GM12878 (cell line): ENCODE results near the gene ZNF69. TPM values are rescaled to one million over a fixed set of nuclear protein-coding genes. Genes with fewer than 3 reads are reported as not detected.

Source experiments
- ATAC-seq: fragments of 200-7000 bp; cut with Tn5 transposase; 3 replicates; pipeline ENCODE4 v1.9.1; 2020; ENCODE audit warnings: mild to moderate bottlenecking, moderate library complexity
- BruUV-seq: library from RNA; stranded (reverse); fragments of 400-500 nt; replicated peaks from 2 replicates; lab custom pipeline; 2021; lab: Mats Ljungman, UMichigan
- CTCF ChIA-PET: fragments of 300-600 bp; sonication (Branson Sonifier 250); formaldehyde crosslinking; extraction: SDS; loops from one replicate; lab custom pipeline; 2021; ENCODE audit warnings: inconsistent platforms; lab: Yijun Ruan, JAX
- POLR2A ChIA-PET: fragments of 350-600 bp; formaldehyde crosslinking; extraction: SDS; loops from one replicate; lab custom pipeline; 2021; ENCODE audit warnings: inconsistent platforms; lab: Charles Lee
- RAD21 ChIA-PET: fragments of 300-600 bp; sonication (Branson Sonifier 250); formaldehyde crosslinking; loops from one replicate; lab custom pipeline; 2023; ENCODE audit warnings: antibody characterized with exemption; ENCODE audit not compliant: unreplicated experiment; lab: Charles Lee
- SMC1A ChIA-PET: fragments of 300-600 bp; sonication (Branson Sonifier 250); formaldehyde crosslinking; loops from one replicate; lab custom pipeline; 2023; ENCODE audit not compliant: unreplicated experiment, uncharacterized antibody; lab: Charles Lee
- DNase-seq: peaks from one replicate; pipeline ENCODE4 v3.0.0-alpha.2; 2011; ENCODE audit warnings: low read depth, low spot score
- FAIRE-seq: peaks from 3 replicates; lab custom pipeline; 2011; peaks lifted over from hg19 to GRCh38; lab: Jason Lieb, UNC
- H2AFZ ChIP-seq: 2 replicates; pipeline ENCODE4 v1.6.0; 2011; ENCODE audit warnings: low read depth, low read length, control low read depth; ENCODE audit not compliant: control insufficient read depth
- H3K27ac ChIP-seq: 2 replicates; pipeline ENCODE4 v1.5.1; 2011; ENCODE audit warnings: control low read depth; ENCODE audit not compliant: control insufficient read depth, insufficient read depth
- H3K27me3 ChIP-seq, 2 experiments: replicated peaks in 1 of 2; 2 replicates each; pipeline versions ENCODE4 v1.6.0 to v1.6.1; 2011; ENCODE audit warnings: low read length in 1 of 2; ENCODE audit not compliant: control insufficient read depth in 2 of 2, insufficient read depth in 2 of 2
- H3K36me3 ChIP-seq, 2 experiments: 2 replicates each; pipeline ENCODE4 v1.5.1; 2011; ENCODE audit warnings: low read length in 1 of 2; ENCODE audit not compliant: control insufficient read depth in 2 of 2, insufficient read depth in 2 of 2
- H3K4me1 ChIP-seq: 2 replicates; pipeline ENCODE4 v1.6.1; 2011; ENCODE audit warnings: mild to moderate bottlenecking, low read length, moderate library complexity, mixed read lengths; ENCODE audit not compliant: control insufficient read depth, insufficient read depth
- H3K4me2 ChIP-seq: 2 replicates; pipeline ENCODE4 v1.6.0; 2011; ENCODE audit warnings: control low read depth; ENCODE audit not compliant: control insufficient read depth, insufficient read depth
- H3K4me3 ChIP-seq: fragments of 200-600 bp; sonication (generic); 2 replicates; pipeline ENCODE4 v1.5.1; 2016
- H3K79me2 ChIP-seq: 2 replicates; pipeline ENCODE4 v1.6.0; 2011; ENCODE audit warnings: low read length; ENCODE audit not compliant: control insufficient read depth, insufficient read depth
- H3K9ac ChIP-seq: 2 replicates; pipeline ENCODE4 v1.8.0; 2011; ENCODE audit warnings: low read length, control low read depth, mixed read lengths; ENCODE audit not compliant: control insufficient read depth, insufficient read depth
- H3K9me3 ChIP-seq: replicated peaks from 3 replicates; pipeline ENCODE4 v1.5.1; 2011; ENCODE audit warnings: mild to moderate bottlenecking, low read length; ENCODE audit not compliant: control insufficient read depth, insufficient read depth
- H4K20me1 ChIP-seq: 2 replicates; pipeline ENCODE4 v1.6.0; 2011; ENCODE audit not compliant: control insufficient read depth, insufficient read depth
- ASH2L ChIP-seq: fragments of 300-600, 200-600 bp; sonication (generic); IDR thresholded peaks from 2 replicates; pipeline ENCODE4 v1.6.1; 2017; ENCODE audit warnings: low read depth, mild to moderate bottlenecking, borderline replicate concordance
- BRCA1 ChIP-seq: IDR thresholded peaks from 2 replicates; pipeline ENCODE4 v1.6.1; 2011; ENCODE audit warnings: low read depth, low read length, improper control_type of control experiment
- EED ChIP-seq: sonication (generic); IDR thresholded peaks from 2 replicates; pipeline ENCODE4 v1.6.1; 2016; ENCODE audit warnings: antibody characterized with exemption, low read depth
- EZH2 ChIP-seq: IDR thresholded peaks from 2 replicates; pipeline ENCODE4 v1.6.1; 2012; ENCODE audit warnings: low read depth, mild to moderate bottlenecking, control low read depth, inconsistent platforms, low read length, borderline replicate concordance; ENCODE audit not compliant: control insufficient read depth
- GABPA ChIP-seq: IDR thresholded peaks from 2 replicates; pipeline ENCODE4 v1.6.1; 2014; ENCODE audit warnings: antibody characterized with exemption, low read depth, mild to moderate bottlenecking, inconsistent platforms
- IRF4 ChIP-seq: IDR thresholded peaks from 2 replicates; pipeline ENCODE4 v1.6.1; 2011; ENCODE audit warnings: low read depth, low read length
- MXI1 ChIP-seq: fragments of 150-350 bp; IDR thresholded peaks from 2 replicates; pipeline ENCODE4 v1.6.1; 2011; ENCODE audit warnings: low read depth, mild to moderate bottlenecking, inconsistent platforms, low read length, improper control_type of control experiment
- NFIC ChIP-seq: IDR thresholded peaks from 2 replicates; pipeline ENCODE4 v1.6.1; 2012; ENCODE audit warnings: low read depth, mild to moderate bottlenecking, inconsistent platforms, low read length, moderate library complexity
- PAX5 ChIP-seq: IDR thresholded peaks from 2 replicates; pipeline ENCODE4 v1.6.1; 2011; ENCODE audit warnings: low read depth, low read length, borderline replicate concordance
- POLR2A ChIP-seq: IDR thresholded peaks from 2 replicates; pipeline ENCODE4 v1.6.1; 2011; ENCODE audit warnings: low read depth, mild to moderate bottlenecking, low read length
- POU2F2 ChIP-seq: IDR thresholded peaks from 3 replicates; pipeline ENCODE4 v1.6.1; 2011; ENCODE audit warnings: low read depth, mild to moderate bottlenecking, low read length, borderline replicate concordance
- RAD21 ChIP-seq: IDR thresholded peaks from 2 replicates; pipeline ENCODE4 v1.6.1; 2011; ENCODE audit warnings: mild to moderate bottlenecking, low read depth, low read length, moderate library complexity; ENCODE audit not compliant: insufficient read depth
- TCF3 ChIP-seq: IDR thresholded peaks from 2 replicates; pipeline ENCODE4 v1.6.1; 2012; ENCODE audit warnings: low read depth, mild to moderate bottlenecking, low read length, borderline replicate concordance; ENCODE audit not compliant: insufficient read depth
- ZNF24 ChIP-seq: fragments of 450-650 bp; IDR thresholded peaks from 2 replicates; pipeline ENCODE4 v1.6.1; 2017; ENCODE audit warnings: antibody characterized with exemption, mild to moderate bottlenecking
- ZNF274 ChIP-seq: IDR thresholded peaks from one replicate; pipeline ENCODE4 v1.8.0; 2011; ENCODE audit not compliant: insufficient read length, insufficient read depth
- WGBS: methylation state at CpG from one replicate; pipeline ENCODE4 v1.1.6; 2016; ENCODE audit warnings: low lambda C conversion rate; ENCODE audit not compliant: insufficient replicate concordance, insufficient coverage; ENCODE audit errors: missing lambda C conversion rate; 5-methylcytosine and 5-hydroxymethylcytosine counted together
- in situ Hi-C: fragments of 300-500 bp; cut with MboI; formaldehyde crosslinking; loops from 9 replicates; pipeline ENCODE4 v1.14.3; 2018; ENCODE audit warnings: mixed read lengths
- intact Hi-C: fragments of 100-400 bp; cut with micrococcal nuclease; formaldehyde crosslinking; loops from one replicate; pipeline ENCODE4 v1.14.2; 2022; ENCODE audit not compliant: unreplicated experiment
- polyA plus RNA-seq, 11 experiments: library from polyadenylated mRNA; depleted of rRNA in 4 of 11; unstranded in 6 of 11; stranded (reverse) in 5 of 11; fragments of >200 nt; fragmentation: Nextera tagmentation in 4 of 11; fragmentation: Illumina TruSeq in 1 of 11; extraction: Ambion mirVana in 4 of 11; extraction: Trizol in 1 of 11; gene quantifications; 1 replicate in 1 of 11; 2 replicates in 10 of 11; pipeline versions ENCODE4 v1.2.1 to v1.2.3, GENCODE V29; 2011 to 2016; ENCODE audit warnings: inconsistent platforms in 2 of 11, missing spikeins in 2 of 11, low read depth in 1 of 11
- total RNA-seq, 4 experiments: library from RNA; depleted of rRNA in 3 of 4; stranded (reverse); fragments of >200 nt in 3 of 4; fragmentation: Illumina TruSeq in 1 of 4; extraction: Trizol in 1 of 4; gene quantifications; 2 replicates each; pipeline versions ENCODE4 v1.2.1 to v1.2.3, GENCODE V29; 2013 to 2021
- TF ChIP-seq, protein P1 (sequence below): fragments of 450-650 bp; IDR thresholded peaks from 2 replicates; pipeline ENCODE4 v1.6.1; 2017; ENCODE audit warnings: borderline replicate concordance
- TF ChIP-seq, protein P2 (sequence below): IDR thresholded peaks from 2 replicates; pipeline ENCODE4 v1.6.1; 2011; ENCODE audit warnings: low read depth, low read length, improper control_type of control experiment, borderline replicate concordance
- TF ChIP-seq, protein P3 (sequence below): fragments of 450-650 bp; formaldehyde crosslinking; IDR thresholded peaks from 2 replicates; pipeline ENCODE4 v1.4.0; 2020; ENCODE audit warnings: mild to moderate bottlenecking, moderate library complexity
- TF ChIP-seq, protein P4 (sequence below): IDR thresholded peaks from 2 replicates; pipeline ENCODE4 v1.6.1; 2011; ENCODE audit warnings: low read depth, mild to moderate bottlenecking, low read length, moderate library complexity, borderline replicate concordance; ENCODE audit errors: extremely low read depth

The ZNF69 gene
- total and polyA plus RNA-seq, 10 of the 15 experiments (the other 5 are each of a cell fraction or from before 2014, with no cell fraction given): 0.15 to 0.63 (median 0.49) TPM

DNA sequence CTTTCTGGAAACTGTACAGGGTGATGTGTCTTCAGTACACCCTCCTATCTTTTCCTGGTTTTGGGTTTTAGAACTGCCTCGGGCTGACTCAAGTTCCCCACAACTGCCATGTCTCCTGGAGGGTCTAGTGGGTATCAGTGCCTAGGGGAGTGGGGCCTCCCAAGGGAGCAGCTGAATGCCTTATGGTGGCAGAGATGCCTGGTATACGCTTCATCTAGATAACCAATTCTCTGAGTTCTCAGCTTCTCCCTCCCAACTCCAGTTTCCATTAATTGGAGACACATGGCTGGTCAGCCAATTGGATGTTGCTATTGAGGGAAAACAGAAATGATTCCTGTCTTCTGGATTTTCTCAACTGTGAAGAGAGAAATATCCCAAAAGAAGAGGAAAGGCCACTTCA, 26.3 kb upstream of the ZNF69 start:
- Histone ChIP-seq H3K36me3 (no peaks in the 10 kb centered on the region), H3K79me2 (no peaks in the 10 kb centered on the region), H4K20me1 (no peaks in the 10 kb centered on the region), H3K4me2 (no peak overlapping the region), H3K4me1 (no peaks in the 10 kb centered on the region), H2AFZ (no peak overlapping the region), H3K27ac (no peak overlapping the region), H3K9ac (no peak overlapping the region), H3K4me3 (no peak overlapping the region), H3K9me3 (peaks cover 3% of the 10 kb centered on the region; the same call in 2 of the 3 replicates), H3K27me3 (no peaks in the 10 kb centered on the region)
- DNase-seq: no peak
- no peak for ATAC-seq
- FAIRE-seq: no peak
- CTCF ChIA-PET: no interaction called here
- intact Hi-C loops (no loop called here), in situ Hi-C loops (no loop called here)
- no peak for TF ChIP-seq GABPA
- TF ChIP-seq ZNF274: no peak
- no peak for TF ChIP-seq MXI1
- TF ChIP-seq ZNF24: no peak
- TF ChIP-seq POLR2A: no peak
- TF ChIP-seq, protein P1, sequence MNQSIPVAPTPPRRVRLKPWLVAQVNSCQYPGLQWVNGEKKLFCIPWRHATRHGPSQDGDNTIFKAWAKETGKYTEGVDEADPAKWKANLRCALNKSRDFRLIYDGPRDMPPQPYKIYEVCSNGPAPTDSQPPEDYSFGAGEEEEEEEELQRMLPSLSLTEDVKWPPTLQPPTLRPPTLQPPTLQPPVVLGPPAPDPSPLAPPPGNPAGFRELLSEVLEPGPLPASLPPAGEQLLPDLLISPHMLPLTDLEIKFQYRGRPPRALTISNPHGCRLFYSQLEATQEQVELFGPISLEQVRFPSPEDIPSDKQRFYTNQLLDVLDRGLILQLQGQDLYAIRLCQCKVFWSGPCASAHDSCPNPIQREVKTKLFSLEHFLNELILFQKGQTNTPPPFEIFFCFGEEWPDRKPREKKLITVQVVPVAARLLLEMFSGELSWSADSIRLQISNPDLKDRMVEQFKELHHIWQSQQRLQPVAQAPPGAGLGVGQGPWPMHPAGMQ: no peak
- TF ChIP-seq POU2F2: no peak
- no peak for TF ChIP-seq IRF4
- TF ChIP-seq NFIC: no peak
- no peak for TF ChIP-seq ASH2L
- no peak for TF ChIP-seq BRCA1
- no peak for TF ChIP-seq EED
- TF ChIP-seq, protein P2, sequence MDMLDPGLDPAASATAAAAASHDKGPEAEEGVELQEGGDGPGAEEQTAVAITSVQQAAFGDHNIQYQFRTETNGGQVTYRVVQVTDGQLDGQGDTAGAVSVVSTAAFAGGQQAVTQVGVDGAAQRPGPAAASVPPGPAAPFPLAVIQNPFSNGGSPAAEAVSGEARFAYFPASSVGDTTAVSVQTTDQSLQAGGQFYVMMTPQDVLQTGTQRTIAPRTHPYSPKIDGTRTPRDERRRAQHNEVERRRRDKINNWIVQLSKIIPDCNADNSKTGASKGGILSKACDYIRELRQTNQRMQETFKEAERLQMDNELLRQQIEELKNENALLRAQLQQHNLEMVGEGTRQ: no peak
- no peak for TF ChIP-seq EZH2
- TF ChIP-seq TCF3: no peak
- TF ChIP-seq, protein P3, sequence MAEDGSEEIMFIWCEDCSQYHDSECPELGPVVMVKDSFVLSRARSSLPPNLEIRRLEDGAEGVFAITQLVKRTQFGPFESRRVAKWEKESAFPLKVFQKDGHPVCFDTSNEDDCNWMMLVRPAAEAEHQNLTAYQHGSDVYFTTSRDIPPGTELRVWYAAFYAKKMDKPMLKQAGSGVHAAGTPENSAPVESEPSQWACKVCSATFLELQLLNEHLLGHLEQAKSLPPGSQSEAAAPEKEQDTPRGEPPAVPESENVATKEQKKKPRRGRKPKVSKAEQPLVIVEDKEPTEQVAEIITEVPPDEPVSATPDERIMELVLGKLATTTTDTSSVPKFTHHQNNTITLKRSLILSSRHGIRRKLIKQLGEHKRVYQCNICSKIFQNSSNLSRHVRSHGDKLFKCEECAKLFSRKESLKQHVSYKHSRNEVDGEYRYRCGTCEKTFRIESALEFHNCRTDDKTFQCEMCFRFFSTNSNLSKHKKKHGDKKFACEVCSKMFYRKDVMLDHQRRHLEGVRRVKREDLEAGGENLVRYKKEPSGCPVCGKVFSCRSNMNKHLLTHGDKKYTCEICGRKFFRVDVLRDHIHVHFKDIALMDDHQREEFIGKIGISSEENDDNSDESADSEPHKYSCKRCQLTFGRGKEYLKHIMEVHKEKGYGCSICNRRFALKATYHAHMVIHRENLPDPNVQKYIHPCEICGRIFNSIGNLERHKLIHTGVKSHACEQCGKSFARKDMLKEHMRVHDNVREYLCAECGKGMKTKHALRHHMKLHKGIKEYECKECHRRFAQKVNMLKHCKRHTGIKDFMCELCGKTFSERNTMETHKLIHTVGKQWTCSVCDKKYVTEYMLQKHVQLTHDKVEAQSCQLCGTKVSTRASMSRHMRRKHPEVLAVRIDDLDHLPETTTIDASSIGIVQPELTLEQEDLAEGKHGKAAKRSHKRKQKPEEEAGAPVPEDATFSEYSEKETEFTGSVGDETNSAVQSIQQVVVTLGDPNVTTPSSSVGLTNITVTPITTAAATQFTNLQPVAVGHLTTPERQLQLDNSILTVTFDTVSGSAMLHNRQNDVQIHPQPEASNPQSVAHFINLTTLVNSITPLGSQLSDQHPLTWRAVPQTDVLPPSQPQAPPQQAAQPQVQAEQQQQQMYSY (CRISPR knock-in tag): no peak
- no peak for TF ChIP-seq PAX5
- TF ChIP-seq, protein P4, sequence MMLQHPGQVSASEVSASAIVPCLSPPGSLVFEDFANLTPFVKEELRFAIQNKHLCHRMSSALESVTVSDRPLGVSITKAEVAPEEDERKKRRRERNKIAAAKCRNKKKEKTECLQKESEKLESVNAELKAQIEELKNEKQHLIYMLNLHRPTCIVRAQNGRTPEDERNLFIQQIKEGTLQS: no peak
- TF ChIP-seq RAD21: no peak
- no TSS peak for BruUV-seq
- SMC1A ChIA-PET: no interaction called here
- RAD21 ChIA-PET: no interaction called here
- 67% methylated on average over 2 of the region's 2 CpGs for WGBS
- POLR2A ChIA-PET: no interaction called here
